KBM-7 (cell line): ENCODE measurements around the gene CCDC15.
"Not testable (repeated sequence)": the region's sequence is repeated elsewhere in the genome, so short reads cannot be mapped to it uniquely, and the experiment has no call there.

Source experiments
- DNase-seq: peaks from one replicate; pipeline ENCODE4 v3.0.0-alpha.2; 2015
- in situ Hi-C: fragments of 300-500 bp; cut with MboI; formaldehyde crosslinking; loops from 2 replicates; pipeline ENCODE4 v1.14.3; 2020; ENCODE audit warnings: low sequenced_read_pairs, low pct_unique_long_range_greater_than_20kb, mixed read lengths

Gene CCDC15

DNA sequence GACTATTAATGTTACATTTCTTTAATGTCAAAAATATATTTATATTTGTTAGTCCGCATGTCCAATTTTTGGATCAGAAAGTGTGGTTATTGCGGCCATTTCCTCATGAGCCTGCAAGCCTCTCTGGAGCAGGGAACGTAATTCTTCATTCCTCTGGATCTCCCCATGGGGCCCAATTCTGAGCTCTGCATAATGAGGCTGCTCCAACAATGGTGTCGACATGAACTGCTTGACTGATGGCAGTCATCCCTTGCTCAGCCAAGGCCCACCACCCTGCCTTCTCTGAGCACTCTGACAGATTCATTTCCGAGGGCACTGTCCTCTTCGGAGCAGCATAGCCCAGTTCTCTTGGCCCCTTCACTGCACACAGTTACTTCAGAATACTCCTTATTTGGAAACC lies 15.0 kb upstream of the CCDC15 start:
- in situ Hi-C loops: no loop called here
- DNase-seq: no peak

DNA sequence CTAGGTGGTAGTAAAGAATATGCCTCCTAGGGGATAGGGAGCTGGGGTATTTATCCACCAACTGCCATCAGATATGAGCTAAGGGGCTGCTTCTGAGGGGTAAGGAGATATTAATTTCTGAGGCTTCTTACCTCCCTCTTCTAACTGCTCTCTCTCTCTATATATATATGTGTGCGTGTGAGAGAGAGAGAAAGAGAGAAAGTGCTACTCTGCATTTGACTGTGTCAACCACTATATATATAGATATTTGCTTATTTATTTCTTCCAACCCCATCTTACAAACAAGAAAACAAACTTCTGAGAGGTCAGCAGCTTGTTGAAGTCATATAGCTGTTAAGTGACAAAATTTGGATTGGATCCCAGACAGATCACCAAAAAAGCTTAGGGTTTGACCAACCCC lies 12.3 kb upstream of the CCDC15 start:
- no peak for DNase-seq
- in situ Hi-C loops: no loop called here

DNA sequence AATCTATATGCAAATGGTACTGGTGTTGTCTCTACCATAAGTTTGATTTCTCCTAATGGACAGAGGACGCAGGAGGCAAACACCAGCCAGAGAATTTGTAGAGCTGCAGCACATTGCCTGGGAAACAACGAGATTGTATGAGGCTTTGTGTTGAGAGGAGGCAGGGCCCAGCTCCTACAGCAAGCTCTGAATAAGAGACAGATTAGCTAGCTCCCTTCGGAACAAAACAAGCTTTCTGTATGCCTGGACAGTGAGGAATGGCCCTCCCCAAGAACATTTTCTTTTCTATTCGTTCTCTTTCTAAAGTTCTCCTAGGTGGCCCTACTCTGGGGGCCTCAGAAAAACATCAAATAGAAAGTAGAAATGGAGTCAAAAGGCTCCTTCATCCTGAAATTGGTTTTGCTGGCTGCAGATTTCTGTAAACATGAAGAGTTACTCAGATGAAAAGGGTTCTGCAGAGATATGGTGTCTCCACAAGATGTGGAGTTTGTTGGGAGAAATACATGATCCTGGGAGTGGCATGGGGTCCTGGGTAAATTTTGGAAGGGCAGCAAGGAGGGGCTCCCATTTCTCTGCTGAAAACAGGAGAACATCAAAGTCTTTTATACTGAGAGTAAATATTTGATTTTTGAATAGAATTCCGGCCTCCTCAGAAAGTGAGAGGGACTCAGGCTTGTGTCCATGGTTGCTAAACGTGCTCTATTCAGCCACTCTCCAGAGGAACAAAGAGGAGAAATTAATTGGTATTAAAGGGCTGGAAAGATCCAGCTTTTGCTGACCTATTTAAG lies 11.3 kb upstream of the CCDC15 start:
- DNase-seq: no peak
- in situ Hi-C loops: no loop called here

DNA sequence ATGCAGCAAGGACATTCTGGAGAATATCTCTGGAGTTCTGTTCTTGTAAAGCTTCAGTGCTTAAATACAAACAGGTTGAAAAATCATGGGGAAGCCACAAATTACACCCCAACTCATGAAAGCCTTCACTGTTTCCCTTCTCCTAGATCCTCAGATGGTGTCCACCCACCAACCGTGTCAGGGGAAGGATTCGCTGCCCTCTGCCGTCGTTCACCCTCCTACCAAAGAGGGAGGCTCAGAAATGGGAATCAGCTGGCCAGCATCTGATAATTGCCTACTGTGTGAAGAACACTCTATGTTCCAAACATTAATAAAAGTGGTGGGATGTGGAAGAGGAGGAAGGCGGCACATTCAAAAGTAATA lies 10.8 kb upstream of the CCDC15 start:
- DNase-seq: no peak
- in situ Hi-C loops: no loop called here

DNA sequence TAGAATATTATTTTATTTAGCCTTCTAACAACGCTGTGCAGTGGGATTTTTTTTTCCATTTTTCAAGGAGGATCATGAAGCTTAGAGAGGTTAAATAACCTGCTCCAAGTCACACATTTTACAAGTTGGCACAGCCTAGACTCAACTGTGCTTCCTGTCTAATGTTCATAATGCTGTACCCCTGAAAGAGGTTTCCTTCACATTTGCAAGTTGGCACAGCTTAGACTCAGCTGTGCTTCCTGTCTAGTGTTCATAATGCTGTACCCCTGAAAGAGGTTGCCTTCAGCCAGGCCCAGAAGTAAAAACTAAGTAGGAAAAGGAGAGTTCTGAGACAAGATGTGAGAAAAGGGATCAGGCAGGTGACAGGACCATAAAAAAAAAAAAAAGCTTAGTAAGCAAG lies 10.3 kb upstream of the CCDC15 start:
- no peak for DNase-seq
- in situ Hi-C loops: no loop called here

DNA sequence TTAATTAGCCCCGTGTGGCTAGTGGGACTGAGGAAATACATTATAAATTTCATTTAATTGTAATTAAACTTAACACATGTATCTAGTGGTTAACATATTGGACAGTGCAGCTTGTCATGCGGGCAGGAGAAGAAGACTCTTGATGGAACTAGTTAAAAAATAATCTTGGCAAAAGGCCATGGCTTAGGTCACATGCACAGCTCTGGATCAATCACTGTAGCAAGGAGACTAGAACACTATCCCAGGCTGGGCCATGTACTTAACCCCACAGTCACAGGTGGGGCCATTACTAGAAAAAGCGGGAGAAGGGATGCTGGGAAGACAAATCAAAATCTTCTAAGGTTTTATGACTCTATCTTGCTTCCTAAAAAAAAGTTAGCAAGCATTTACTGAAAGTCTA lies 9.4 kb upstream of the CCDC15 start:
- in situ Hi-C loops: no loop called here
- DNase-seq: no peak

DNA sequence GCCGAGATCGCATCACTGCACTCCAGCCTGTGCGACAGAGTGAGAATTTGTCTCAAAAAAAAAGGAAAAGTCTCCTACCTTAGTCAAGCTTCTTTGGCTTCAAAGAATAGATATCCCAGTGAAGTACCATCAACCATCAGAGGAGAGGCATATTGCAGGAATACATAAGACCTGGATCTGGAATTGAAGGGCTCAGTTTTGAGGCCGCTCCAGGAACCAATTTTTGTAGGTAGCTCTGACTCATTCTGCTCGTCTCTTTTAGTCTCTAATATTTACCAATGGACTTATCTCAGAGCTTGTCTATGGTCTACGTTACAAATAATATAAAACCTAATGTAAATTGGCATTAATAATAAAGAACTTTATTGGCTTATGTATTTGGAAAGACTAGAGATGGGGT lies 8.2 kb upstream of the CCDC15 start:
- DNase-seq: no peak
- in situ Hi-C loops: no loop called here

DNA sequence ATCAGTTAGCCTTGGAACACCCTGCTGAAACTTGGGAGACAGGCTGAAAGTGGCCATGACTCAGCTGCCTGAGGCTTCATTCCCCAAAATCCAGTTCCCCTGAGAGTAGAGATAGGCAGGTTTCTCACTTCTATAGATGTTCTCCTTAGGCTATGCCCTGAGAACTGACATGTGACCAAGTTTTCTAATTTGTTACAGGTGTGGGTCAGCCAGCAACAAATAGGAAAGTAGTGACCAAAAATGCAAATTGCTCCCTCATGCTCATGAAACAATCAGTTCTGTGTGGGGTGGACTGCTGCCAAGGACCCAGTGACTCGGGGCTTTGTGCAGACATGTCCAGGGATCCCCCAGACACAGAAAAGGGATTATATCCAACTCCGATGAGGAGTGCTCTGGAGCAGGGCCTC lies 7.3 kb upstream of the CCDC15 start:
- in situ Hi-C loops: no loop called here

DNA sequence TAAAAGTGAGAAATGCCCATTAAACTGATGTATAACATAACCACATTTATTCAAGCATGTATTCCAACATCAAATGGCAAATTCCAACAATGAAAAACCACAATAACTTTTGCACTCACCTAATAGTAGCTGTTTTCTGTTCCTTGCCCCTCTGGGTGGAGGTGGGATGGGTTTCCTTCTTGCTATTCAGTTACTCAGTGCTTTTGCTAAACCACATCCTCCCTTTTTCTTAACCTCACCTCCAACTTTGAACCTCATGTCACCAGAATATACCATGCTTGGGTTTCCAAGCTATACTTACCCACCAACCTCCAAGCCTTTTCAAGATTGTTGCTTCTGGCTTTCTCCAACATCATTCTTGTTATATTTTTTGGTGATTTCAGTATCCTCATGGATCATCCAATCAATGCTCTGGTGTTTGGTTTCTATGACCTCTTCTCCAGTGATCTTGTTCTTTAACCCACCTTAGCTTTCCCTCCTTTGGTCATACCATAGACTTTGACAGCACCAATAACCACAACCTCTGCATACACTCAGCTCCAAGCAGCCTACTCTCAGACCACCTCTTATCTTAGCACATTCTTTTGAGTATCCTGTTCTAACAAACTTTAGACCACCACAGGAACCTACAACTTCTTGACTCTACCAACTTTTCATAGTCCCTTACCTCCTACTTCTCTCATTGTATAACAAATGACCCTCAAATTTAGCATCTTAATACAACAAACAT lies 3.2 kb upstream of the CCDC15 start:
- DNase-seq: no peak
- in situ Hi-C loops: no loop called here

More for the DNA sequence above, 7.3 kb upstream of the CCDC15 start:
- DNase-seq: no peak

DNA sequence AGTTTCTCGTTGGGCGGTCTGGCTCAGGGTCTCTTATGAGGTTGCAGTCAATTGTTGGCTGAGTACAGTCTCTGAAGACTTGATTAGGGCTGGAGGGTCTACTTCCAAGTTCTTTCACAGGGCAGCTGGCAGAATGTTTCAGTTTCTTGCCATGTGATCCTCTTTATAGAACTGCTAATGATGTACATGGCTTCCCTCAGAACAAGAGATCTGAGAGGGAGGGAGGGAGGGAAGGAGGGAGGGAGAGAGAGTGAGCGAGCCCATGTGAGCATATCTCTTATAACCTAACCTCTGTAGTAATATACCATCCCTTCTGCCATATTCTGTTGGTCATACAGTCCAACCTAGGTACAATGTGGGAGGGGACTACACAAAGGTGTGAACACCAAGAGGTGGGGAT lies 2.7 kb upstream of the CCDC15 start:
- DNase-seq: no peak
- in situ Hi-C loops: no loop called here

DNA sequence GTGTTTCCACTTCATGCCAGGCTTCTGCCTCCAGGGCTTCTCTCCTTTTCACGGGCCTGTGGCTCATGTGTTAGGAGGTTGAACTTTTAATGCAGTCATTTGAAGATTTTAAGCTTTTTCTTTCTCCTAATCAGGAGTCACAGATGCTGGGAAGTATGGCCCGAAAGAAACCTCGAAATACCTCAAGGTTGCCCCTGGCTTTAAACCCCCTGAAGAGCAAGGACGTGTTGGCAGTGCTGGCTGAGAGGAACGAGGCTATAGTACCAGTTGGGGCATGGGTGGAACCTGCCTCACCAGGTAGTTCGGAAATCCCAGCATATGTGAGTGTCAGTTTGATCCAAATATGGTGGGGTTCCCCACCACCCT lies 571 bp downstream of the CCDC15 start:
- no peak for DNase-seq
- in situ Hi-C loops: no loop called here

DNA sequence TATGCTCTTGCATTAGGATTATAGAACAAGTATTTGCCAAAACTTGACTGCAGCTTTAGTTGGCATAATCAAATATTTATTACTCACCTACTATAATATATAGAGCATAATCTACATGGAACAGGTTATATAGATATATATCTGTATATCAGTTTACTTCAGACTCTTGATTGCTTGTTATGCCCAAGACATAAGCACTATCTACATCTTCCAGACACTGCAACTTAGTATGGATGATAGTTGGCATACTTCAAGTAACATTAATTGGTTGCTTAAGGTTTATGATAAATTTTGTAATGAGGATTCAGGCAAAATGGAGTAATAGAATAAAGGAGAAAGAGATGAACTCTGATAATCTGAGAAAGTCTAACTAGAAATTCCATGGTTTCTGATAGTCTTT lies 1.0 kb downstream of the CCDC15 start:
- in situ Hi-C loops: no loop called here
- no peak for DNase-seq

DNA sequence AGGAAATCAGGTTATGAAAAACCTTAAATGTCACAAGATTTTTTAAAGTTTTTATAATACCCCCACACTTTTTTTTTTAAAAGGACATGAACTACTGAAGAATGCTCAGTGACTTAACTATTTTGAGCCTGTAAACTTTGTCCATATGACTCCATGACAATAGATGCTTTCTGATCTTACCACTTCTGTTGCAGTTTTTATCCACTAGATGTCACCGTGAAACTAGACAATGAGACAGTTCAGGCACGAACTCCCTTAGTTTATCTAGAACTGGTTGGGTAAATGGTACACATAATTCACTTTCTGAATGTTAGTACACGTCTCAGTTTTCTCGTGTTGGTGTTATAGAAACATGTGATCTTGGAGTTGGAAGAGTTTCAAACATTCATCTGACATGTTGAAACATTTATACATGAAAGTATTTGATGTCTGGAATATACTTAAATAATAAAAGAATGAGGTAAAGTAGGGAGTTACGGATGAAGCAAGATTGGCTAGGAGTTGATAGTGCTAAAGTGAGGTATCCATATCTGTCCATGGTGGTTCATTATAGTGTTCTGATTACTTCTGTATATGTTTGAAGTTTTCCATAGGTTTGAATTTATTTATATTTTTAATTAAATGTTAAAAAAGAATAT lies 8.1 kb downstream of the CCDC15 start:
- in situ Hi-C loops: no loop called here
- peak; percentile 74 for DNase-seq

DNA sequence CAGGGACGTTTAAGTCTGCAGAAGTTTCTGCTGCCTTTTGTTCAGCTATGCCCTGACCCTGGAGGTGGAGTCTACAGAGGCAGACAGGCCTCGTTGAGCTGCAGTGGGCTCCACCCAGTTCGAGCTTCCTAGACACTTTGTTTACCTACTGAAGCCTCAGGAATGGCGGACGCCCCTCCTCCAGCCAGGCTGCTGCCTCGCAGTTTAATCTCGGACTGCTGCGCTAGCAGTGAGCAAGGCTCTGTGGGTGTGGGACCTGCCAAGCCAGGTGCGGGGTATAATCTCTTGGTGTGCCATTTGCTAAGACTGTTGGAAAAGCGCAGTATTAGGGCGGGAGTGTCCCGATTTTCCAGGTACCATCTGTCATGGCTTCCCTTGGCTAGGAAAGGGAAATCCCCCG lies 14.2 kb downstream of the CCDC15 start:
- DNase-seq, in situ Hi-C loops: not testable (repeated sequence)

DNA sequence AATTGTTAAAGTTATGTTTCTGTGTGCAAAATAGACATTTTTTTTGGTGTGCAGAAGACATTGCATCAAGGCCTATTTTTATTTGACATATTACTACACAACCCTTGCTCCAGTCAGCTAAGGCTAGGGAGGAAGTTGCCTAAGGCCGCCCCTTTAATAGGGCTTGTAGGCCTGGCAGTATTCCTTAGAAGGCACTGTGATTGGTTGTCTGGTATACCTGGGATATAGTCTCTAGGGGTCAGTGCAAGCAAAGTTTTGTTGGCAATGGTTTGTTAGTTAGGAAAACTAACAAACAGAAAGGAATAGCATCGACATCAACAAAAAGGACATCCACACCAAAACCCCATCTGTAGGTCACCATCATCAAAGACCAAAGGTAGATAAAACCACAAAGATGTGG lies 16.9 kb downstream of the CCDC15 start:
- in situ Hi-C loops: no loop called here

DNA sequence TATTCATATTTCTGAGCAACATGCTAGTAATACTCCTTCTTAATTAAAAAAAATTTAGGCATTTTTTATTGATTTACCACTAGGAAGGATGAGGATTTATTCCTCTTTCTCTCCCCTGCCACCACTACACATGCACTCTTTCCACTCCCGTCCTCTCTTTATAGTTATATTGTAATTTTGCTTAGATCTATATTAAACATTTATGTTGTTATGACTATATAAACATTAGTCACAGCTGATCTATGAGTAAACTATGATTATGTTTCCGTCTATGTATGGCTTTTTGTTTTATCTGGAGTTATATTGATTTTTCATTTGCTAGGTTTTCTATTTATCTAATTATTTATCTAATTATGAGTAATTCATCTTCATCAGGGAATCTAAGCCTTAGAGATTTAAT lies 17.8 kb downstream of the CCDC15 start:
- DNase-seq: no peak
- in situ Hi-C loops: no loop called here

More for the DNA sequence above, 16.9 kb downstream of the CCDC15 start:
- DNase-seq: no peak

DNA sequence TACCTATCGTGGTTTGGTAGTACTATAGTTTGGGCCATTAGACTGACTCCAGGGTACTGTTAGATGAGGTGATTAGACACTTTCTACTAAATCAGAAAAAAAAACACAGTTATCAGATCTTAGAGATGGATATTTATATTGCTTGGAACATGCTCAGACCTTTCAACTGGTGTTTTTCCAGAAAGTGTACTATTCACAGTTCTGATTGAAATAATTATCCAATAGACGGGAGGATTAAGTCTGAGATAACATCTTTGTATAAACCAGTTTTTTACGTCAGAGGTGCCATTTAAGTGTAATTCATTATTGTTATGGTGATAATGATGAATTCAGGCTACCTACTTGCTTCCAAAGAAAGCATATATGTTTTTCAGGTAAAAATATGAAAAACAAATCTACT lies 22.5 kb downstream of the CCDC15 start:
- DNase-seq: no peak
- in situ Hi-C loops: no loop called here

DNA sequence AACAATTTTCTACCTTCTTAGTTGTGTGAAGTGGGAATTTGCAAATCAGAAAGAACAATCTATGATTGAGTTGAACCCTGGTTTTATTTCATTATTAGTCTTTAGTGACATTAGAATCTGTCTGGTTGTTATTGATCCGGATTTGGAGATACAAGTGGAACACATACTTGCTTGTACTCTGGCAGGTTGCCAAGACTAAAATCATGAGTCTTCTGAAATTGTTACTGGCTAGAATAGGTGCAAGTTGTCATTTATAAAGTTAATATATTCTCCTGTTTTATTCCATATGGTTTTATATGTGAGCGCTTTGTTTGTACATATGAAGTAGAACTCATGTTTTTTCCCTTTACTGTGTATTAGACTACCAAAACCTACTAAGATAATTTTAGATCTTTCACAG lies 23.0 kb downstream of the CCDC15 start:
- DNase-seq: no peak
- in situ Hi-C loops: no loop called here

DNA sequence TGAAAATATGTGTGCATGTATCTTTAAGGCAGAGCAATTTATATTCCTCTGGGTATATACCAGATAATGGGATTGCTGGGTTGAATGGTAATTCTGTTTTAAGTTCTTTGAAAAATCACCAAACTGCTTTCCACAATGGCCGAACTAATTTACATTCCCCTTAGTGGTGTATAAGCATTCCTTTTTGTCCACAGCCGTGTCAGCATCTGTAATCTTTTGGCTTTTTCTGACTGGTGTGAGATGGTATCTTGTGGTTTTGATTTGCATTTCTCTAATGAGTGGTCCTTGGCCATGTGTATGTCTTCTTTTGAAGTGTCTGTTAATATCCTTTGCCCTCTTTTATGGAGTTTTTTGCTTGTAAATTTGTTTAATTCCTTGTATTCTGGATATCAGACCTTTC lies 24.3 kb downstream of the CCDC15 start:
- no peak for DNase-seq
- in situ Hi-C loops: no loop called here

DNA sequence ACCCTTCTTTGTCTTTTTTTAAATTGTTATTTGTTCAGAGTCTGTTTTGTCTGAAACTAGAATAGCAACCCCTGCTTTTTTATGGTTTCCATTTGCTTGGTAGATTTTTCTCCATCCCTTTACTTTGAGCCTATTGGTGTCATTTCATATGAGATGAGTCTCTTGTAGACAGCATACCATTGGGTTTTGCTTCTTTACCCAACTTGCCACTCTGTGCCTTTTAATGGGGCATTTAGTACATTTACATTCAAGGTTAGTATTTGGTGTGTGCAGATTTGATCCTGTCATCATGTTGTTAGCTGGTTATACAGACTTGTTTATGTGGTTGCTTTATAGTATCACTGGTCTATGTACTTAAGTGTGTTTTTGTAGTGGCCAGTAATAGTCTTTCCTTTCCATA lies 28.0 kb downstream of the CCDC15 start:
- in situ Hi-C loops: no loop called here
- DNase-seq: no peak
